Stimulated activated CD4-positive, alpha-beta T cell treated with anti-CD3 and anti-CD28 coated beads, Interleukin-1b, Interleukin-23, amount 100 ng/mL, for 4 hours (primary cell): ENCODE data around the gene EEIG1.

Experiments
- DNase-seq, 2 donors: peaks; one replicate each; pipeline ENCODE4 v3.0.0-alpha.2; 2020; ENCODE audit warnings: low read depth in 2 of 2

The EEIG1 gene

DNA sequence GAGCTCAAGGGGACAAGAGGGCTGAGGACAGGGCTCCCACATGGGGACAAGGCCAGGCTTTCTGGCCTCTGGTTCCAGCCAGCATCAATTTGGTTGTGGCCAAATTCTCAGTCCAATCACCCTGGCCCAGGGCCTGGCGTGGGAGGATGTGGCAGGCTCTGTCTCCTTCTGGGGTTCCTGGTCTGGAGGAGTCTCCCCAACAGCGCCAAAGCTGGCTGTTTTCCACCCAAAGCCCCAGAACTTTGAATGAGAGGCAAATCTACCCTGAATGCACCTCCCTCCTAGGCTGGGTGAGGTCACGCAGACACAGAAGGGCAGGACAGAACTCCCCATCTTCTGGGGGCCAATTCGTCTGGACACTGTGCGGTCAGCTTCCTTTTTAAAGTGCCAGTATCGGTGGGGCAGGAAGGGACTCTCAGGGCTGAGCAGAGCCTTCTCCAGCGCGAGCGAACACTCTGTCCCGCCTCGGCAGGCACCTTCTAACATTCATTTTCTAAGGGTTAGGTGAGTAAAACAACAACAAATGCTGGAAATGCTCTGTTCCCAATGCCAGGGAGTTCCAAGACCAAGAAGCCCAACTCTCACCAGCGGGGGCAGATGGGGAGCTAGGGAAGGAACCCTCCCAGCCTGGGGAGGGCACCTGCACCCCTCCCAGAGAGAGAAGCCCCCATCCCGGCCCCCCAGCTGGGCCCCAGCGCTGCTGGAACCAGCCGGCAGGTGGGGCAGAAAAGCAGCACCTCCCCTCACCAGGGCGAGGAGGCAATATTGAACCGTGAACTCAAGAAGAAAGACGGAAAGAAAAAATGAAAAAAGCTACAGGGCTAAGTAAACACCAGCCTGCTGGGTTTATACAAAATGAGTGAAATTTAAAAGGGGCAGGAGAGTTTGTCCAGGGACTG, 39.5 kb downstream of the EEIG1 start:
- DNase-seq = no peak

DNA sequence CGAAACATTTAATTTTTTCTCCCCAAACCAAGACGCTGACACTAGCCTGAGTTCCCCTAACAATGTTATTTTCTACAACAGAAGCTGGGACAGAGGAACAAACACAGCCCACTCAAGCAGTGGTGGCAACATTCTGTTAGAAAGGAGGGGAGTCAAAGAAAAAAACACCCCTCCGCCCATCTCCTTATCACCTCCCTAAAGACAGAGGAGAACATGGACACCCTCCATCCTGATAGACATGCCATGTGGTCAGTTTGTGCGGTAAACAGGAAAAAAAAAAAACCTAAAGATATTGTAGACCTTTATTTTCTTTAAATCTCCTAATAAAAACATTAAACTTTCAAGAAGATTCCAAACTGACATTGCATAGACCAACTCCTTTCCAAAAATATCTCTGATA, 40.2 kb downstream of the EEIG1 start:
- no peak for DNase-seq

DNA sequence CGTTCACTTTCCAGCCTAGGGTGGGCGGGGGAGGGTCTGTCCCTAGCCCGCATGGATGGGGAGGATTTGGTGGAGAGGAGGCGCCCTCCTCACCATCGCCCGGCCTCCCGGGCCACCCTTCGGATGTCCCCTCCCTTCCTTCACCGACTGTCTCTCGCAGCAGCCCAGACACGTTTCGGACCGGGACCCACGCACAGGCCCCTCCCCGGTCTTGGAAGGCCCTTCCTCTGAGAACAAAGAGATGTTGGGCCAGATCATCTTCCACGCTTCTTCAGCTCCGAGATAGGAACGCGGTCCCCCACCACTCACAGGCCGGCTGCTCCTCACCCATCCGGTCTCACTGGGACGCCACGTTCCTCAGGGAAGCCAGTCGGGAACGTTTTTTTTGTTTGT, 42.5 kb downstream of the EEIG1 start:
- DNase-seq = no peak

DNA sequence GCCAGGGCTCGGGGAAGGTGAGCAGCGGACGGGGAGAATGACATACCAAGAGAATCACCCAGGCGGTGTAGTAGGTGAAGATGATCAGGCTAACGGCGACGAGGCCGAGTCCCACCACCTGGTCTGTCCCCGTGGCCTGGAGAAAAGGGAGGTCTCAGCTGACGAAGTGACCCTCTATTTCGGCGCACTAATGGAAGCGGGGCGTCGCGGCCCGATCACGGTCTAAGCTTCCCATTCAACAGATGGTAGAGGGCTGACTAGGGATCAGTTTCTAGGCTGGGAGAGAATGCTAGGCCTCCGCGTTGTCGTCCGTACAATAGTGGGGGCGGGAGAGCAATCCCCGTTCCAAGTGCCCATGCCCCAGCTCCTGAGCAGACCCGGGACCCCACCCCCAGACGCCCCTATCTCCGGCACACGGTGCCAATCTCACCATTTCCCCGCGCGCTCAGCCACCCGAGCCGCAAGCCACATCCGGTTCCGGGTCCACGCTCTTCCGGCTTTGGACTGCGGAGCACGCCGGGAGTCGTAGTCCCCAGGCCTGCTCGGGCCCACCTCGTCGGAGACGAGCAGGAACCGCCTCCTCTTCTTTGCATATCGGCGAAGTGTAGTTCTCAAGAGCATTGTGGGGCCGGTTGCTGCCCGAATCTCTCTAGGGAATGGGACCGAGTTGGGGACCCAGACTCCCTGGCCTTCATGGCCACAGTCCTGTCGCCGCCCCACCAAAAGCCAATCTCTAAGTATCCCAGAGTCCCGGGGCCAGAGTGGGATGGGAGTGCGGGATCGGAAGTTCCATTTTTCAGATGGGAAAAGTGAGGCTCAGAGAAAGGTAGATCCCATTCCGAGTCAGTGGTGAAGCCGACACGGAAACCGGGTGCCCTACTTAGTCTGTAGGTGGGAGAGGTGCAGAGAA, 43.1 kb downstream of the EEIG1 start, which contains the start of gene DPM2:
DPM2 (minus strand) TSS at position 467 of the 910 bp plus-strand sequence; CDS start at position 433, 34 bp downstream.
- peak; percentile 76 for DNase-seq

DNA sequence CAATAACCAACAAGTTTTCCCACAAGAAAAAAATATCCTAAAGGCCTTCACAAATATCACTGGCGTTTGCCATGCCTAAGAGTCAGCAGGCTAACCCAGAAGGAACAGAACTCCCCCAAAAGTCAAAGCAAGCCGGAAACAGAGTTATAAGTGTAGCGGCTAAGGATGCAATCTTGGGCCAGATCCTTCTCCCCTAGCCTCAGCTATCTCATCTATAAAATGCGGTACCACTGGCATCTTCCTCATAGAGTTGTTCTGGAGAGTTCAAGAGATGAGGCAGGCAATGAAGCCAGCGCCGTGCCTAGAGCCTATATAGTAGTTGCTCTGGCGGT, 43.8 kb downstream of the EEIG1 start:
- DNase-seq = no peak

DNA sequence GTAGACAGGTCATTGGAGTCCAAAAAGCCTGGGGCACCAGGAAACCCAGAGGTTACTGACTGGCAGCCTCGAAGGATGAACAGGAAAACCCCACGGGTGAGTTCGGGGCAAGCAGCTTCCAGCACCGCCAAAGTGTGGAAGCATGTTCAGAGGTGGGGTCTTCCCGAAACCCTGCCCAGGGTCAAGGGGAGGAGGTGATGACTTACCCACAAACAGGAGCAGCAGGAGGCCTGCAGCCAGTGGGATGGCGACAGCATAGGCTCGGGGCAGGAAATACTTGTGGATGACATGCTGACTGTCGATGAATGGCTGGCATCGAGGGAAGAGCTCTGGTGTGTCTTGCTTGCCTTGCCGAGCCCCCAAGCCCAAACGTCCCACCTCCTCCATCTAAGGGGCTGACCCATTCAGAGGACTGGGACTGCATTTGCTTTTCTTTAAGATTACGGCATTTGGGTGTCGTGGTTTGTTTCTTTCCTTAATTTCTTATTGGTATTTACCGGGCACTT, 44.4 kb downstream of the EEIG1 start:
- DNase-seq = no peak

DNA sequence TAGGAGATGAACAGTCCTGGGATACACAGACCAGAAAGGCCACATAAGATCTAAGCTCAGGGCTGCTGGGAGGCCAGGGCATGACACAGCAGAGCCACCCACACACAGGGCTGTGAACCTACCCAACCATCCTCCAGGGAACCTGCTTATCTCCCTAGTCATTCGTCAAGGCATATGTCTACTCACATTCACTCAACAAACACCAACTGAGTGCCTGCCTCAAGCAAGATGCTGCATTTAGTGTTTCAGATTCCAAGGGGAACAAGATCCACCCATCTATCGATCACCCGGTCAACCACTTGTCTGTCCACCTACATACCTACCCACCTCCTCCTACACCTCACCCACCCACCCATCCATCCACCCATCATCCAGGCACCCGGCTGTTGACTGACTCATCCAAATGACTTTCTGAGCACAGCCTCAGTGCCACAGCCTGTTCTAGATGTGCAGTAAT, 45.0 kb downstream of the EEIG1 start:
- DNase-seq = no peak

DNA sequence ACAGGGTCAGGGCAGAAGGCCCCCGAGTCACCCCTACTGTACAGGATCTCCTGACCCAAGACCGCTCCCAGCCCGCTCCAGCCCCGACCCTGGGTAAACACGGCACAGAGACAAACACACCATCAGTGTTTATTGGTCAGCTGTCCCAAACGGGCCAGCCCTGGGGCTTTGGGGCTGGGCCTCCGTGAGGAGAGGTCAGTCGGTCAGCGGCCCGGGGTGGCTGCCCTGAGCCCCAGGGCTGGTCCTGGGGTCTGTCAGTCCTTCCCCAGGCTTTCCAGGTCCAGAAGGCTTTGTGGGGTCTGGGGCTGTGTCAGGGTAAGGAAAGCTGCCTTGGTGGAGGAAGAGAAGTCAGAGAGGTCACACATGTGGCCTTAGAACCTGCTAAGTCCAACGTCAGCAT, 45.8 kb downstream of the EEIG1 start:
- no peak for DNase-seq

DNA sequence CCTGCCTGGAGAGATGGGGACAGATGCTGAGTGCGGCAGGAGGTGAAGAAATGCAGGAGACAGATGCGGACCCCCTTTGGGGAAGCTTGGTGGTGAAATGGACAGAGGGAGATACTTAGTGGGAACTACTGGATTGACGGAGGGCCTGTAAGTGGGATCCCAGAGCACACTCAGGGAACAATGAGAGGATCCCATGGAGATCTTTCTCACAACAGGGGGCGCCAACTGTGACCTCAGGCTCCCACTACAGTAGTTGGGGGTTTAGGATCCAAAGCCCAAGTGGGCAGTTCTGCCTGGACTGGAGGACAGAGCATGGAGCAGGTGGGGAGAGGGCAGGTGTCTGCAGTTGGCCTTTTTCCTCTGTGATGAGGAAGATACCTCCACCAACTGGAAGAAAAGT, 46.5 kb downstream of the EEIG1 start:
- no peak for DNase-seq

DNA sequence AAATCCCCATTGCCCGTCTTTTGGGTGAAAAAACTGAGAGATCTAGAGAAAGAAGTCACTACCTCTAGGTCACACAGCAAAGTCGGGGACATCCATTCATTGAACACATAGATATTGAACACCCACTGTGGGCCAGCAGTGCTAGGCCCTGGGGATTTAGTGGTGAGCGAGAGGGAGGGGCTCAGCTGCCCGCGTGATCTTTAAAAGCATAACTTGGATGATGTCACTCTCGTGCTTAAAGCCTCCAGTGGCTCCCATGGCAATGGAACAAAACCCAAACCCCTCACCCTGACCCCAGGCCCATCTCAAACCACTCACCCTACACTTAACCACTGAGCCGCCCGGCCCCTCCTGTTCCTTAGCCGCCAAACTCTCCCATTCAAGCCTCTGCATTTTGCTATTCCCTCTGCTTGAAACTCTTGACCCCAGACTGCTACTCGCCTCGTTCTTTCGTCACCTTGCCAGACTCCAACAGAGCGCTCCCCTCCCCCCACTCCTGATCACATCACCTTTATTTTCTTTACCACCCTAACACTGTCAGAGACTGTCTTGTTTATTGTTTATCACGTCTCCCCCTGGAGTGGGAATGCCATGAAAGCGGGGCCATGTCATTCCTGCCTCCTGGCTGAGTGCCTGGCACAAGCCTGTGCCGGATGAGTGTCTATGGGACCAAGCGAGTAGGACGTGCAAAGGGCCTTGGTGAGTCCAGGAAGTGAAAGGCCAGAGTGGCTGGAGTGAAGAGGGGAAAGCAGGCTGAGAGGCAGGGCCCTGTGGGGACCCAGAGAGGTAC, 49.5 kb downstream of the EEIG1 start:
- no peak for DNase-seq
